ENCODE measurements around the gene RBM6. TPM values are rescaled to one million over a fixed set of nuclear protein-coding genes. Genes with fewer than 3 reads are reported as not detected.
"Not testable (repeated sequence)": the region's sequence is repeated elsewhere in the genome, so short reads cannot be mapped to it uniquely, and the experiment has no call there.

RBM6 gene
- total RNA-seq, 1 experiment from 2014 or later = 43.9 TPM

DNA sequence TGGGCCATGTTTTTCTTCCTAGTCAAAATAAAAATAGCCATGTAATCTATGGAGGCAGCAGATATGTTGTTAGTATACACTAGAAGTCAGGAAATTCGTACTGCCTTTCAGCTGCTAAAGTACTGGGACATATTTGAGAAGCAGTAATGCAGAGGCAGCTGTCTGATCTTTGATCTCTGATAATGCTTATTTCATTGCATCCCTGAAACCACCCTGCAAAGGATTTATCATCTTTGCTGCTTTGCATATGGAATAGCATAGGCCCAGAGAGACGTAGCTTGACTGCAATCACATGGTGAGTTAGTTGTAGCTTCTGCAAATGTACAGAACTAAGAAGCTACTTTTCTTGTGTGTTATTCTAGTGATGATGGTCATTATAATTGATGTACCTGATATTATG lies 52.4 kb downstream of the RBM6 start:
- DNase-seq (ENCODE audit: low read depth) = no peak

DNA sequence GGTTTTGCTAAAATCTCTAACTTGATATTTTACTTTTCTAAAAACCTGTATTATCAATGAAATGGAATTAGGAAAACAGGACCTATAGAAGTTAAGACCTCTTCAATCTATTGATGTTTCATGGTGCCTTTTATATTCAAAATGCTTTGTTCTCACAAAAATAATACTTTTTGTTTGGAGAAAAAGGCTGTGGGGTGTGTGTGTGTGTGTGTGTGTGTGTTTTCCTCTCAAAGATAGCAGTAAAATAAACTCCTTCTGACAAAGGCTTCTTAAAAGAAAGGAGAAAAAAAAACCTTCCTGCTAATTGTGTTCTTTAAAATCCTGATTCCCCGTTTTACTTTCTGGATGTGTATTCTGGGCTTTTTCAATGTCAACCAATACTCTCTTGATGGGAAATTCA lies 54.5 kb downstream of the RBM6 start:
- DNase-seq (ENCODE audit: low read depth) = no peak

DNA sequence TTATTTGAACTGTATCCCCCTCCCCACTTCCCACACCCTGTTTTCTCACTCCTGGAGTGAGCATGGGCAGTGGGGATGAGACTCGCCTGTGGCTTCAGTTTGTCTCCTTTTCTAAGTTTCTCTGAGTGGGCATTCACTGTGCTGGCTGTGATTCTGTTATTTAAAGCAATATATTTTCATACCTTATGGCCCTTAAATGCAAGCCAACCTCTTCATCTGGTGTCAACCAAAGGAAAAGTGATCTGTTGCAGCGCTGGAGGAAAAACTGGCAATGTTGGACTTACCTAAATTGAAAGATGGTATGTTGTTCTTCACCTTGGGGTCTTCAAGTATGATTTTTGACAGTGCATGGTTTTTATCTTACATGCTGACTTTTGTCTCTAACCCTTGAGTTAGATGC lies 56.1 kb downstream of the RBM6 start:
- no peak for DNase-seq (ENCODE audit: low read depth)

DNA sequence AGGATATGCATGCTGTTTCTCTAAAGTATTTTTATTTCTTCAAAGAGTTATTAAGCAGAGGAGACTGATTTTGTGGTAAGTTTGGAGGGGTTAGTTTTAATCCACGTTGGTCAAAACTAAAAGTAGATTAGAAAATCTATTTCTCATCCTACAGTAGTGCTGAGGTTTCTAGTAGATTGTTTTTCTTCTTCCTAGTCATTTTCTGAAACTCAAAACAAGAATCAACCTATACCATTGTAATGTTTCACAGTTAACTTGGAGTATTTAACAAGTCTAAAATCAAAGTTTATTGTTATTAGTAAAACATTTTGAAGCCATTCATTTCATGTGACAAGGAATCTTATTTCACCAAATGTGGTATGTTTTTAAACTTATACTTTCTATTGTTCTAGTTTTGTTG lies 57.9 kb downstream of the RBM6 start:
- no peak for DNase-seq (ENCODE audit: low read depth)

DNA sequence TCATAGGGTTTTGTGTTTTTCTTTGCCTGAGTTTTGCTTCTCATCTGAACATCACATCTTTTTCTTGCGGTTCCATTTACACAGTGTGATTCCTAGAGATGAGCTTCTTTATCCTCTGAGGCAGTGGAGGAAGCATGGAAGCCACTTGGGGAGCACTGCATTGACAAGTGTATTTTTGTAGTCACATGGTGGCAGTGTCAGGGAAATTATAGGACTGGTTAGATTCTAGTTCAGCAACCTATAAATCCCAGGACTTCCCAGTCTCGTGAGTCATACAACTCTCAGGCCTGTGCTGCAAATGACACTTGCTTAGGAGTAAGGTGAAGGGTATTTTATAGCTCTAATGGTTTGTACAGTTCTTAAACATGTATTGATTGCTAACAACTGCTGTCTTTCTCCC lies 58.4 kb downstream of the RBM6 start:
- peak; percentile 70 for DNase-seq (ENCODE audit: low read depth)

DNA sequence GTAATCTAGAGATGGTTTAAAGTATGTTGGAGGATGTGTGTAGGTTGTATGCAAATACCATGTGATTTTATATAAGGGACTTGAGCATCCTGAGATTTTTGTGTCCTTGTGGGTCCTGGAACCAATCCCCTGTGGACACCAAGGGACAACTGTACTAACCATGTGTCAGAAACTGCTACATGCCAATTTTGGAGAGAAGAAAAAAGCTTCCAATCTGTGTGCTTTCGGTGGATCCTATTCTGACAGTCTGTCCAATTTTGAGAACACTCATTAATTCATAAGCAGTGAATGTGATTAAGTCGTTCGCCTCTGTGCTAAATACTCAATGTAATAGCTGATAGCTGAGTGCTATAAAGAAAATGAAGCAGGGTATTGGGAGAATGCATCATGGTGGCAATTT lies 61.6 kb downstream of the RBM6 start:
- no peak for DNase-seq (ENCODE audit: low read depth)

DNA sequence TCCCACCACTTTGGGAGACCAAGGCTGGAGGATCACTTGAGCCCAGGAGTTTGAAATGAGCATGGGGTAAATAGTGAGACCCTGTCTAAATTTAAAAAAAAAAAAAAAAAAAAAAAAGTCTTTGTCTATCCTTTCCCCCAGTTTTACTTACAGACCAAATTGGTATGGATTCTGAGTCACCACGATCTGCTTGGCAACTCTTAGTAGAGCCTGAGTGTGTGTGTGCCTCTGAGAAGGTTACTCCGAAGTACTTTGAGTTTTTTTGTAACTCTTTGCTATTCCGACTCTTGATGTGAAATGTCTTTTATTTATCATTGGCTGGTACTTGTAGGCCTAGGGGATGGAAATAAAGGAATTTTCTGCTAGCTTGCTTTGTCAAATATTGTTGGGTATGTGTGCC lies 63.3 kb downstream of the RBM6 start:
- peak; percentile 7 for DNase-seq (ENCODE audit: low read depth)

DNA sequence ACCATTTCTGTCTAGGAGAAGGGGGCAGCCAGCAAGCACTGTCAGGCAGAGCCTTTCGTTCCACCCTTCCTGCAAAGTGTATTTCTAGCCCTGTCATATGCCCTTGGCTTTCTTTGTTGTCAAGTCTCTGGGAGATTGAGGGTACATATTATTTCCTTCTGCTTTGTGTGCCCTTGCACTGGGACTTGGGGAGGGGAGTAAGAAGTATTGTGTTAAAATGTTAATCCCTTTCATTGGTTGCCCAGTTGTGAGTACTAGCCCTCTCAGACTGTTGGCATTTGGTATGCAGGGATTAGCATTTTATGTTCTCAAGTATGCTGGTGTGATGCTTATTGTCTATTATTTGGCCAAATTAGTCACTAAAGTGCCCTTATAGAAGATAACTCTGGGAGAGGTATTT lies 63.9 kb downstream of the RBM6 start:
- peak; percentile 22 for DNase-seq (ENCODE audit: low read depth)

DNA sequence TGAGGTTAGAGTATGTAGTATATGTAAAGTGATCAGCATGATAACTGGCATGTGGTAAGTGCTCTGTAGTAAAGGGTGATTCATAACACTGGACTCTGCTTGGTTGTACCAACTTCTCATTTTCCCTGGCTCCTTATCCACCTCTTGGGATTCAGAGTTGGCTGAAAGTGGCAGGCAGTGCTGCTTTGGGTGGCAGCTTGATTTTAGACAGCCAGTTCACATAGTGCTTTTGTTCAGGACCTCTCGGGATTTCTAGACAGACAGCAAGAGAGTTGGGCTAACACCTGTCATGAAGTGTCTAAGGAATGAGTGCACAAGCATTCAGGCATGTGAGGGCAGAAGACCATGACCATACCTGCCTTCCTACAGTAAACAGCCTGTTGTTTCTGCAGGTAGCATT lies 69.0 kb downstream of the RBM6 start:
- peak; percentile 79 for DNase-seq (ENCODE audit: low read depth)

DNA sequence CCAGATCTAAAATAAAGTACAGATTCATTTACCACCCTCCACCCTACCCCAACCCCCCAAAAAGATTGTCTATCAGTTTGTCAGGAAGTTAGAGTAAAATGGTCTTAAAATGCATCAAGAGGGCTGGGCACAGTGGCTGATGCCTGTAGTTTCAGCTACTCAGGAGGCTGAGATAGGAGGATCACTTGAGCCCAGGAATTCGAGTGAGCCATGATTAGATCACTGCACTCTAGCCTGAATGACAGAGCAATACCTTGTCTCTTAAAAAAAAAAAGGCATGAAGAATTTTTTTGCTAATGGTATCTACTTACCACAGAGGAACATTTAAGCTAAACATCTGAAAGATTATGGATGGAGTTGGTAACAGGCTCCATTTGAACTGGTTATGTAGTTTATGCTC lies 71.0 kb downstream of the RBM6 start:
- peak; percentile 23 for DNase-seq (ENCODE audit: low read depth)

DNA sequence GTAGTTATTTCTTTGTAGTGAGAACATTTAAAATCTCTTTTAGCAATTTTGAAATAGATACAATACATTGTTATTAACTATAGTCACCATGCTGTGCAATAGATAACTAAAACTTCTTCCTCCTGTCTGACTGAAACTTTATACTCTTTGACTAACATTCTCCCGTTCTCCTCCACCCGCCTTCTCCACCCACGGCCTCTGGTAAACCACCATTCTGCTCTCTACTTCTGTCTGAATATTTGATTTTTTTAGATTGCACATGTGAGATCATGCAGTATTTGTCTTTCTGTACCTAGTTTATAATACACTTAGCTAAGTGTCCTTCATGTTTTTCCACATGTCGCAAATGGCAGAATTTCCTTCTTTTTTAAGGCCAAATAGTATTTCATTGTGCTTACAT lies 76.0 kb downstream of the RBM6 start:
- DNase-seq (ENCODE audit: low read depth) = no peak

DNA sequence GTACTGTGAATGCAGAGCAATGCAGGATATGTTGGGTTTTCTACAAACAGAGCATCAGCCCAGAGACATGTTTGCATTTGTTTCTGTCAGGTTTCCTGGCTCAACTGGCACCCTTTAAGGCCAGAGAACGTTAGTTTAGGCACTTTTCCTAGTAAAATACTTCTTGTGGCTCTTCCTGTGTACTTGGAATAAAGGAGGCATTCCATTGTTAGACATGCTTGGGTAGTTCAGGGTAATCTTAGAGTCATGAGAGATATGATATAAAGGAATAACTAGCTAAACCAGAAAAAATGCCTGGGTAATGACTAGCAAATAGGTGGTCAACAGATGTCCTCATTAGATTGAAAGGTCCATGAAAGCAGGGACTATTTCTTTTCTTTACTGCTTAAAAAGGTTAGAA lies 88.4 kb downstream of the RBM6 start:
- peak; percentile 33 for DNase-seq (ENCODE audit: low read depth)

DNA sequence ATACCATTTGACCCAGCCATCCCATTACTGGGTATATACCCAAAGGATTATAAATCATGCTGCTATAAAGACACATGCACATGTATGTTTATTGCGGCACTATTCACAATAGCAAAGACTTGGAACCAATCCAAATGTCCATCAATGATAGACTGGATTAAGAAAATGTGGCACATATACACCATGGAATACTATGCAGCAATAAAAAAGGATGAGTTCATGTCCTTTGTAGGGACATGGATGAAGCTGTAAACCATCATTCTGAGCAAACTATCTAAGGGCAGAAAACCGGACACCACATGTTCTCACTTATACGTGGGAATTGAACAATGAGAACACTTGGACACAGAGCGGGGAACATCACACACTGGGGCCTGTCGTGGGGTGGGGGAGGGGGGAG lies 91.3 kb downstream of the RBM6 start:
- DNase-seq (ENCODE audit: low read depth) = not testable (repeated sequence)

DNA sequence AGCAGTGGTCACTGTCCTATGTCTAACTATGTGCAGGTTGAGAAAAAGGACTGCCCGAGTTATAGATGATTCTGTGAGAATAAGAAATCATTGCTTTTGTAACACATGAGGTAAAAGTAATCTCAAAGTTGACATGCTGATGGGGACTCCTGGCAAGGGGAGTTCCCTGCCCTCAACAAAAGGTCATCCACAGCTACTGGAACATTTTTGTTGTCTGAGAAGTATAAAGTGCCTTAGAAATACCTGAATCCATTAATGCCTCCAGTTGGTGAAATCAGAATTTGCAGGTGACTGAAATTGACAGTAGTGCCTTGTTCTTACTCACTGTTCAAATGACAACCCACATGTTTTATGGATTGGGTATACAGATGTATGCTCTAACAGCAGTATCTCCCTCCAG lies 105.0 kb downstream of the RBM6 start:
- DNase-seq (ENCODE audit: low read depth) = no peak

DNA sequence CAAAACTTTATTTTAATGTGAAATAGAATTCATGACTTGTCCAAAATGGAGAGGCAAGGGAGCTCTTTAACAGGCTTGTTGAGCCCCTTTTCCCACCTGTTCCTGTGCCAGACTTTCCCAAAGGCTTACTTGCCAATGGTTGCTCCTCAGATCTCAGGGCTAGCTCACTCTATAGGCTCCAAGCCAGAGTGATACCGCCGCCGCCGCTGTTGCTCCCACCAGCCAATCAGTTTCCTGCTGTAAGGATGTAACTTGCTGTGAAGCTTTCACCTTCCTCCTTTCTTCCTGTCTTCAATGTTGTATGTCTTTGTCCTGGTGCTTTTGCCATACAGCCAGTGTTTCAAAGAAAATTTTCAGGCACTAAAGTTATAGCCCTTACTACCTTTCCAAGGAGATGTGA lies 107.5 kb downstream of the RBM6 start:
- DNase-seq (ENCODE audit: low read depth) = no peak

DNA sequence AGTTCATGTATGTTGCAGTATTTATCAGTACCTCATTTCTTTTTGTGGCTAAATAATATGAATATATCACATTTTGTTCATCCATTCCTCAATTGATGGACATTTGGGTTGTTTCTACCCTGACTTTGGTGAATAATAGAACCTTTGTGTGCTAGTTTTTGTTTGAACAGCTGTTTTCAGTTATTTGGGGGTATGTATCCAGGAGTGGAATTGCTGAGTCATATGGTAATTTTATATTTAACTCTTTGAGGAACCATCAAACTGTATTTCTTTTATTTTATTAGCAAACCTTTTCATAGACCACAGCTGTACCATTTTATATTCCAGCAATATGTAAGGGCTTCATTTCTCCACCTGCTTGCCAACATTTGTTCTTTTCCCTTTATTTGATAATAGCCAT lies 110.4 kb downstream of the RBM6 start:
- DNase-seq (ENCODE audit: low read depth) = peak; percentile 95

DNA sequence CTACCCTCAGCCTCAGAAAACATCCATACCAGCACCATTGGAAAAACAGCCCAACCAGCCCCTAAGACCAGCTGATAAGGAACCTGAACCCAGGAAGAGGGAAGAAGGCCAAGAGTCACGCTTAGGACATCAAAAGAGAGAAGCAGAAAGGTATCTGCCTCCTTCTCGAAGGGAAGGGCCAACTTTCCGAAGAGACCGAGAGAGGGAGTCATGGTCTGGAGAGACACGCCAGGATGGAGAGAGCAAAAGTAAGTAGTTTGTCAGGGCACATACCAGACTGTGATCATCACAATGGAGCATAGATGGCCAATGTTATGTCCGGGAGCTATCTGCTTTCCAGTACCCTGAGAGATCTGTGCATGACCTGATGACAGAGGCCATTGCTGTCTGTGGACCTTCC lies 117.8 kb downstream of the RBM6 start:
- no peak for DNase-seq (ENCODE audit: low read depth)

DNA sequence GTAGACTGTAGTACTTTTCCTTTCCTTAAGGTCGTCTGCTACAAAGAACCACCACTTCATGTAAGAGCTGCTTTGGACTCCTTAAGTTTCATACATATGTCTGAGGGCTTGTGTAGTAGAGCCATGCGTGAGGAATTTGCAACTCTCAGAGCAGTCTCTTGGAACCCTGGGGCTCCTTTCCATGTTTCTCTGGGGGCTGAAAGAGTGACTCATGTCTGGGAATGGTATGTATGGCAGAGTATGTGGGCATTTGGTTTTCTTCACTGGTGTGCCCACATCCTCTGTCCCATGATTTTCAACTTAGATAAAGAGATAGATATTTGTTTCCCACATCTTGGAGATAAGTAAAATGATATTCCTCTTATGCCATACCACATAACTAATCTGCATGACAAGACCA lies 128.2 kb downstream of the RBM6 start:
- peak; percentile 78 for DNase-seq (ENCODE audit: low read depth)

DNA sequence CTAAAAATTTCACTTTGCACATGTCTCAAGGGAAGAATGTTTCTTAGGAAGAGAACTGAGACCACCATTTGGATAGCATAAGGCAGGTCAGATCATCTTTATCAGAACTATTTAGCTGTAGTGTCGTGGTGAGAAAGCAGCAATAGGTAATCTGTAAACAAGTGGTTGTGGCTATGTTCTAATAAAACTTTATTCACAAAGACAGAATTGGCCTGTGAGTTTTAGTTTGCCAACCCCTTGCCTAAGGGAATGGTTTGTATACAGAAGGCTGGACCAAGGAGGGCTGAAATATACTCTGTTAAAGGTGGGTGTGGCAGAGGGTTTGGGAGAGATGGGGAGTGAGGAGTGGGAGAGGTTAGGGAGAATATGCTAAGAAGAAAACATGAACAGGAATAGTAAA lies 138.1 kb downstream of the RBM6 start:
- no peak for DNase-seq (ENCODE audit: low read depth)

DNA sequence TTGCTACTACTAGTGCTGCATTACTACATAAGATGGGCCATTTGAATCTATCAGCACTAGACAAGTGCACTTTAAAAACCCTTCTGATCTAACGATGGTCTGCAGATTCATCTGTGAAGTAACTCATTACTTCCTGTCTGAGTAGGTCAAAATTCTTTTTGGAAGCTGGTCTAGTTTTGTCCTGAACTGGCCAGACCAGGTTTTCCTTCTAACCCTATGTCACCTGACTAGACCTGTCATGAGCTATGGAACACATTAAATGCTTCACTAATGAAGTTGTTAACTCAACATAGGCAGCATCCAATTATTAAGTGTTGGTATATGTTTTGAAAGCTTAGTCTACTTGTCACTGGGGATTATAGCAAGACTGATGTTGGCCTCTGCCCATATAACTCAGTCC lies 138.7 kb downstream of the RBM6 start:
- DNase-seq (ENCODE audit: low read depth) = no peak

DNA sequence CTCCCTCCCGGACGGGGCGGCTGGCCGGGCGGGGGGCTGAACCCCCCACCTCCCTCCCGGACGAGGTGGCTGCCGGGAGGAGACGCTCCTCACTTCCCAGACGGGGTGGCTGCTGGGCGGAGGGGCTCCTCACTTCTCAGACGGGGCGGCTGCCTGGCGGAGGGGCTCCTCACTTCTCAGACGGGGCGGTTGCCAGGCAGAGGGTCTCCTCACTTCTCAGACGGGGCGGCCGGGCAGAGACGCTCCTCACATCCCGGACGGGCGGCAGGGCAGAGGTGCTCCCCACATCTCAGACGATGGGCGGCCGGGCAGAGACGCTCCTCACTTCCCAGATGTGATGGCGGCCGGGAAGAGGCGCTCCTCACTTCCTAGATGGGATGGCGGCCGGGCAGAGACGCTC lies 145.0 kb downstream of the RBM6 start:
- DNase-seq (ENCODE audit: low read depth) = not testable (repeated sequence)

DNA sequence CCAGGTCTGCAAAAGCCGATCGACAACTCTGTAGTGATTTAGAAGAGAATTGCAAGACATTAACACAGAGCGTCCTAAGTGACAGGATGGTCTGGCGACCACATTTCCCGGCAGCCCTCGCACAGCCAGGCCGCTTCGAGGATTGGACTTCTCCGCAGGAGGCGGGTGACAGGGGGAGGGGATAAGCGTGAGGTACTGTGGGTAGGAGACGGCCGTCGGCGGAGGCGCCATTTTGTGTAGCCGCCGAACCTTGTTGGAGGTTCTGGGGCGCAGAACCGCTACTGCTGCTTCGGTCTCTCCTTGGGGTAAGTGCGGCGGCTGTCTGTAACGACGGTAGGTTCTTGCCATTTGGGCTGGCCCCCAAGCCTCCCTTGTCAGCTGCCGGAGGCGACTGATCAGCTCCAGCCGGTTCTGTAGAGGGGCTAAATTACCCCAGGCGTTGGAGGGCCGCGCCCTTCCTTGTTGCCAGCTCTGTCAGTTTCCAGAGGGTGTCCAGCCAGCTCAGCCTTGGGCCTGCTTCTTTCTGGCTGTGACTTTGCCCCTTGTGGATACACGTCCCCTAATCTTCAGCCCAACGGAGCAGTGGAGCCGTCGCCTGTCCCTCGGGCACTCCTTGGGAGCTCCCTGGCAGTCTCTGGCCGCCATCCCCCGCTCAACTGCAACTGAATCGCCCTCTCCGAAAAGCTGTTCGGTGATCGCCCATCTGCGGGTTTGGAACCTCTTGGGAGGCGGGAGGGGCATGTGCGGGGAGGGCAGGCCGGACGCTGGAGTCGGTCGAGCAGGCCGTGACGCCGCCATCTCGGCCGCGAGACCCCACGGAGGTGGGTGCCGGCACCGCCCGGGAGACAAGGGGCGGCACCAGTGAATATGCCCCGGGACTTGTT lies 149.0 kb downstream of the RBM6 start, which contains the start of gene RBM5:
RBM5 (plus strand) TSS at position 195 of the 884 bp plus-strand sequence. CDS start 1,516 bp downstream, outside the sequence.
- peak; percentile 91 for DNase-seq (ENCODE audit: low read depth)

DNA sequence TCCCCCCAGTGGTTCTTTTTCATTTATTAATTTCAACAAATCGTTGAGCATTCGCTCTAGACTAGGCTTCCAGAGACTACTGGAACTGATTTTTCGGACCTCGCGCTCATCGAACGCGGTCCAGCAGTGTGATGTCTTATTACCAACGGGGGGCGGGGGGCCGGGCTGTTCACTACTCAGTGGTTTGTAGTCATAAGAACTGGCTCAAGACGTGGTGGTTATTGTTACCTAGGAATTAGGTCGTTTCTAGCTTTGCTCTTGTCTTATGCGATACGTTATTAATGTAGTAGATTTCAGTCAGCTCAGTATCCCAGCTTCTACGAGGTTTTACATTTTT lies 149.6 kb downstream of the RBM6 start:
- no peak for DNase-seq (ENCODE audit: low read depth)

DNA sequence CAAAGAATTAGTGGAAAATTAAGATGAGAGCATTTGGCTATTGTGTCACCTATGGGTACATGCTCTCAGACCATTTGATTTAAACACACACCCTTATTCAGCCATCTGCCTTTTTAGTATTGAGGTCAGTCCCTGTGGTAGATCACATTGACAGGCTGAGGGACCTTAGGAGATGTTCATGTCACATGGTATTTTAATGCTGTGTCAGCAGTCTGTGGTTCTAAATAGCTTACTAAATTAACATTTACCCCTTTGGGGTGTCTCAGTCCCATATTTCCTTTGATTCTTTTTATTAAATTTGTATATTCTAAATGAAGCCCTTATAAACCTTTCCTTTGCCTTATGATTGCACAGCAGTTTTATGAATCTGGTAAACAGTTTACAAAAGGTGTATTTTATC lies 151.0 kb downstream of the RBM6 start:
- no peak for DNase-seq (ENCODE audit: low read depth)

Data from LHCN-M2 (cell line).